Breast epithelium (tissue), 3 donors: ENCODE measurements around the gene MICALL2.

ENCODE experiments used
- CTCF ChIP-seq, 3 donors: fragments of 450-650 bp; IDR thresholded peaks; one replicate each; pipeline ENCODE4 v1.5.1; 2016 to 2017; ENCODE audit warnings: antibody characterized with exemption in 3 of 3, mild to moderate bottlenecking in 3 of 3, moderate library complexity in 3 of 3
- POLR2A ChIP-seq: fragments of 450-650 bp; IDR thresholded peaks from one replicate; pipeline ENCODE4 v1.6.1; 2016; ENCODE audit warnings: antibody characterized with exemption, mild to moderate bottlenecking, moderate library complexity

GRCh38 chr7:1460821-1461645 is 1.8 kb upstream of the MICALL2 start:
- TF ChIP-seq POLR2A (no peak), CTCF (IDR thresholded peaks at IDR 0.05) (no peak)
